Measurements from ENCODE around the gene CD300LF. TPM values are rescaled to one million over a fixed set of nuclear protein-coding genes. Genes with fewer than 3 reads are reported as not detected.

CD300LF gene
- total RNA-seq, 1 experiment from 2014 or later, result not detected

- BruUV-seq (replicated peaks), result no TSS peak
- H3K4me1 Mint-ChIP-seq (ENCODE audit: low read depth, unreplicated experiment), result no peaks in the 10 kb centered on the region
Observed at GRCh38 chr17:74728702-74729075, 16.0 kb upstream of the CD300LF start.

GRCh38 chr17:74728033-74728701, 15.4 kb upstream of the CD300LF start:
- TF ChIP-seq CTCF (IDR thresholded peaks at IDR 0.05; ENCODE audit: unreplicated experiment), result no peak
- CTCF ChIA-PET, result no interaction called here
- no peak for DNase-seq
- Mint-ChIP-seq H3K4me1 (ENCODE audit: low read depth, unreplicated experiment) (no peaks in the 10 kb centered on the region), H3K27me3 (ENCODE audit: unreplicated experiment) (peaks cover under 1% of the 10 kb centered on the region), H3K36me3 (ENCODE audit: insufficient read depth, unreplicated experiment) (no peaks in the 10 kb centered on the region), H3K27ac (ENCODE audit: unreplicated experiment) (no peak overlapping the region), H3K4me3 (ENCODE audit: low read depth, unreplicated experiment) (no peak overlapping the region), H3K9me3 (ENCODE audit: low read depth, unreplicated experiment) (no peaks in the 10 kb centered on the region)
- intact Hi-C loops (cut with micrococcal nuclease; ENCODE audit: unreplicated experiment), result no loop called here
- no TSS peak for BruUV-seq (replicated peaks)

More at GRCh38 chr17:74728702-74729075, 16.0 kb upstream of the CD300LF start:
- no peak overlapping the region for H3K27ac Mint-ChIP-seq (ENCODE audit: unreplicated experiment)
- CTCF ChIA-PET, result no interaction called here
- no peaks in the 10 kb centered on the region for H3K36me3 Mint-ChIP-seq (ENCODE audit: insufficient read depth, unreplicated experiment)
- DNase-seq, result no peak
- H3K4me3 Mint-ChIP-seq (ENCODE audit: low read depth, unreplicated experiment), result no peak overlapping the region
- intact Hi-C loops (cut with micrococcal nuclease; ENCODE audit: unreplicated experiment), result no loop called here
- H3K9me3 Mint-ChIP-seq (ENCODE audit: low read depth, unreplicated experiment), result no peaks in the 10 kb centered on the region
- no peaks in the 10 kb centered on the region for H3K27me3 Mint-ChIP-seq (ENCODE audit: unreplicated experiment)
- TF ChIP-seq CTCF (IDR thresholded peaks at IDR 0.05; ENCODE audit: unreplicated experiment), result no peak

- Mint-ChIP-seq H3K4me1 (ENCODE audit: low read depth, unreplicated experiment) (no peaks in the 10 kb centered on the region), H3K27me3 (ENCODE audit: unreplicated experiment) (peaks cover 31% of the 10 kb centered on the region), H3K4me3 (ENCODE audit: low read depth, unreplicated experiment) (no peak overlapping the region), H3K36me3 (ENCODE audit: insufficient read depth, unreplicated experiment) (no peaks in the 10 kb centered on the region), H3K27ac (ENCODE audit: unreplicated experiment) (no peak overlapping the region), H3K9me3 (ENCODE audit: low read depth, unreplicated experiment) (no peaks in the 10 kb centered on the region)
- no peak for TF ChIP-seq CTCF (IDR thresholded peaks at IDR 0.05; ENCODE audit: unreplicated experiment)
- CTCF ChIA-PET, result interaction anchor here (0.6 to 1.5 kb wide), 3 partner anchors 11 to 244 kb away, joined by 4 read pairs; no protein-coding TSS in a partner anchor
- DNase-seq, result no peak
- intact Hi-C loops (cut with micrococcal nuclease; ENCODE audit: unreplicated experiment), result no loop called here
- BruUV-seq (replicated peaks), result no TSS peak
Observed at GRCh38 chr17:74725111-74725510, 12.4 kb upstream of the CD300LF start.

GRCh38 chr17:74723891-74724290, 11.2 kb upstream of the CD300LF start:
- H3K4me1 Mint-ChIP-seq (ENCODE audit: low read depth, unreplicated experiment), result no peaks in the 10 kb centered on the region
- CTCF ChIA-PET, result no interaction called here
- peaks cover 44% of the 10 kb centered on the region for H3K27me3 Mint-ChIP-seq (ENCODE audit: unreplicated experiment)
- no peak overlapping the region for H3K4me3 Mint-ChIP-seq (ENCODE audit: low read depth, unreplicated experiment)
- H3K27ac Mint-ChIP-seq (ENCODE audit: unreplicated experiment), result no peak overlapping the region
- intact Hi-C loops (cut with micrococcal nuclease; ENCODE audit: unreplicated experiment), result no loop called here
- BruUV-seq (replicated peaks), result no TSS peak
- H3K36me3 Mint-ChIP-seq (ENCODE audit: insufficient read depth, unreplicated experiment), result no peaks in the 10 kb centered on the region
- no peak for DNase-seq
- no peaks in the 10 kb centered on the region for H3K9me3 Mint-ChIP-seq (ENCODE audit: low read depth, unreplicated experiment)
- no peak for TF ChIP-seq CTCF (IDR thresholded peaks at IDR 0.05; ENCODE audit: unreplicated experiment)
